HG02970 (cell line): Measurements from ENCODE around the gene ZGRF1.
"Not testable (repeated sequence)": the region's sequence is repeated elsewhere in the genome, so short reads cannot be mapped to it uniquely, and the experiment has no call there.

Source experiments
- ATAC-seq: cut with Tn5 transposase; IDR thresholded peaks from one replicate; pipeline ENCODE4 v1.9.1; 2021; ENCODE audit warnings: mild to moderate bottlenecking, moderate library complexity, moderate number of reproducible peaks; ENCODE audit not compliant: unreplicated experiment, low FRiP score

Gene ZGRF1

DNA sequence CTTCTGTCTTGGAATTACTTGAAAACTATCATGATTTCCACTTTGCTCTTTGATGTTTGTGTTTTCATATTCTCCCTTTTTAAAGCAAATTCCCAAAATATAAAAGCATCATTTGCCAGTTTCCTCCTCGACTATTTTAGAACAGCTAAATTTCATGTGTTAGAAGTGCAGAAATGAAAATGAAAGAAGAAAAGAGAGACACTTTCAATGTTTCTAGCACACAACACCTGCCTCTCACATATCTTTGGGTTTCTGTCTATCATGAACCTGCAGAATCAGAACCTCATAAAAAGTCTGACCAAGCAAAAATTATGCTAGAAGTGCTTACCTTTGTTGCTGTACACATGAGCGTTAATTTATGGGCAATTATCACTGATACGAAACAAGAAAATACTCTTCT, 118.8 kb downstream of the ZGRF1 start:
- ATAC-seq, result no peak

DNA sequence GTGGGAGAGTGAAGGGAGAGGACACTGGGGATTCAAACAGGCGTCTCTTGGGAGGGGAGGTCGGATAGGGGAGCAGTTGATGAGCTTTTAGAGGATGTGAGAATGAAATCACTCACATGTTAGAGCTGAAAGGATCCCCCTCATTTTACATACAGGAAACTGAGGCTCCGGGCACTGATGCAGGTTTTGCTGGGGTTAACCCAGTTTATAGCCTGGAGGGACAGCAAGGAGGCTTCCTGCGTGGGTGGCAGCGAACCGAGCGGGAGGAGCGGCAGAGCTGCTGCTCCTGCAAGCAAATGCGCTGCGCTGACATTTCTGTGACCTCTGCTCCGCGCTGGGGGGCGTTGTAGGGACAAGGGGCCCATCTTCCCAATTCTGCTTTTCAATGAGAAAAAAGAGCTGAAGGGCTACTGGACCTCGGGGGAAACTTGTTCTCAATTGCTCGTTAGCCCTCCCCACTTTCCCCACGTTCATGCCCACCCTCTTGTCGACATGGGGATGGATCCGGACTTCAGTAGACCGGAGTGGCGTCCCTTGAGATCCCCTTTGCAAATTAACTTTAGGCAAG, 119.6 kb downstream of the ZGRF1 start:
- ATAC-seq, result peak; percentile 21

DNA sequence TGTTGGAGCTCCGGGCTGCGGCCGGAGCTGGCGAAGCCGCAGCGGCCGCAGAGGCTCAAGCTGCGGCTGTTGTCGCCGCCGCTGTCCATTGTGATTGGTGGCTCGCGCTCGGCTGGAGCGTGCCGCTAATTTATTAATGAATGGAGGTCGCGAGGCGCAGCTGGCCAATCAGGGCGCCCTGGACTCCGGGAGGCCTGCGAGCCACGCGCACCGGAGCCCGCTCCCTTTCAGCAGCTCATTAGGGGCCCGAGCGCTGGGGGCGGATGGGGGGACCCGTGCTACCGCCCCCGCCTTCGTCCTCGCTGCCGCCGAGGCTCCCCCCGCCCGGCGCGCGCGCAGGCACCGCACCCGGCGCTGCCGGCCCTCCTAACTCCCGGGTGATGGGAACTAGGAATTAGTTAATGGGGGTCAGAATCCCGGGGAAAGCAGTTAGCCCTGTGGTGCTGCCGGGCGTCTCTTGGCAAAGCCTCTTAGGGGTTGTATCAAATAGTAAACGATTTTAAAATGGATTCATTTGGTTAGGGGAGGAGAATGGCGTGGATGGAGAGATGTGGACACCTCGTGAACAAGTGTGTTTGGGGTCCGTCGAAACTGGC, 120.1 kb downstream of the ZGRF1 start:
- peak; percentile 29 for ATAC-seq

DNA sequence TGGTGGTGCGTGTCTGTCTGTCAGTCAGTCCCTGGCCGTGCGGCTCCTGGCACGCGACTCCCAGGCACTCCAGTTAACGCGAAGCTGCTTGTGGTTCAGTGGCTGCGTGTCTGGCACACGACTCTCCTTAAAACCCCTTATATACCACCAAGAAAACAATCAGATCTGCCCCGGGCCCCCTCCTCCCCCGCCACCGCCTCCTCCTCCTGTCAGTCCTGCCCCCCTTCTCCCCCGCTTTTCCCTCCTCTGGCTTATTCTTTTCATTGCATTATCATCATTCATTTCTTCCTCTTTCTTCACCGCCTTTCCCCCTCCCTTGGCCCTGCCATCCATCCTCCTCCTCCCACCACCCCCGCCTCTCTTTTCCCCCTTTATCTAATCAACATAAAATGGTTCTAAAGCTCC, 120.6 kb downstream of the ZGRF1 start, which contains the start of gene NEUROG2:
Gene NEUROG2 (minus strand): TSS at position 115 of the 405 bp plus-strand sequence. CDS start 705 bp downstream, outside the sequence.
- ATAC-seq, result no peak

DNA sequence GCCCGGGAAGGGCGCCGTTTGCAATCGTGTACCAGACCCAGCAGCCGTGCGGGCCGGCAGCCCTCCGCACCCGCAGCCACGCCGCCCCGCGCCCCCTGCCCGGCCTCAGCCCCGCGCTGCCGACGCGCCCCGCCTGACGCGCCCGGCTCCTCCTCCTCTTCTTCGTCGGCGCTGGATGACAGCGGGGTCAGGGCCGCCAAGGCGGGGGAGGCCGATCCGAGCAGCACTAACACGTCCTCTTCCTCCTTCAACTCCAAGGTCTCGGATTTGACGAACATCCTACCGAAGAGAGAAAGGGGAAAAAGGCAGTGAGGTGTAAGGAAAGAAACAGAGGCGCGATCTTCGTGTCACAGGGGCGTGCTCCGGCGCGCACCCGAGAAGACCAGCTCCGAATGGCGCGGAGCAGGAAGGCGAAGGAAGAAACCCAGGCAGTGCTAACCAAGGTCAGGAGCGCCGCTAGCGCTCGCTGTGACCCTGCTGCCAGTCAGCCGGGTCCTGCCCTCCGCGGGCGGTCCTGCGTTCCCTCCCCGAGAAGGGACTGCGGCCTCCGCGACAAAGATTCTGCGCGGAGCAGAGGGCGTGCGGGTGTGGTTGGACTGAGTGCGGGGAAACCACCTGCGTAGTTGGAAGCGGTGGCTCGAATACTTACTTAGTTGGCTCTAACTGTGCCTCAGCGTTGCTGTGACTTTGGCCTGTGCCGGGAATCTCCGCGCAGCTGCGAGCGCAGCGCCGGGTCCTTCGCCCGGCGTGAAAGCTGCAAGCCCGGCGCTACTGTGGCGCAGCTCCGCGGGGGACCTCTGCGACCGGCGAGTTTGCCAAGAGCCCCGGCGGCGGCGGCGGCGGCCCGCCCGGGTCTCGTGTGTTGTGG, 121.3 kb downstream of the ZGRF1 start:
- peak; percentile 30 for ATAC-seq

DNA sequence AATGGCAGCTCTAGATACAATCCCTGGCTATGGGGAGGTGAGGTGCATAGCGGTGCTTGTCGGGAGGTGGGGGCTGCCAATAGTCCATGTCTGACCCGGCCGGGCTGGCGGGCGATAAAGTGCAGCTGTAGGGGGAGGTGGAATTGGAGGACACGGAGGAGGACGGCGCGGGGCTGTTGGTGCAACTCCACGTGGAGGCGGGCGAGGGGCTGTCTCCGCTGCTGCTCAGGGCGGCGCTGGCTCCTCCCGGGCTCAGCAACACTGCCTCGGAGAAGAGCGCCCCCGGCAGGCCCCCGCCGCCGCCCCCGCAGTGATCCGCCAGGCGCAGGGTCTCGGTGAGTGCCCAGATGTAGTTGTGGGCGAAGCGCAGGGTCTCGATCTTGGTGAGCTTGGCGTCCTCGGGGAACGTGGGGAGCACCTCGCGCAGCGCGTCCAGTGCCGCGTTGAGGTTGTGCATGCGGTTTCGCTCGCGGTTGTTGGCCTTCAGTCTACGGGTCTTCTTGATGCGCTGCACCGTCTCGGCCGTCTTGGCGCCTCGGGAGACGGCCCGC, 122.0 kb downstream of the ZGRF1 start:
- peak; percentile 17 for ATAC-seq

DNA sequence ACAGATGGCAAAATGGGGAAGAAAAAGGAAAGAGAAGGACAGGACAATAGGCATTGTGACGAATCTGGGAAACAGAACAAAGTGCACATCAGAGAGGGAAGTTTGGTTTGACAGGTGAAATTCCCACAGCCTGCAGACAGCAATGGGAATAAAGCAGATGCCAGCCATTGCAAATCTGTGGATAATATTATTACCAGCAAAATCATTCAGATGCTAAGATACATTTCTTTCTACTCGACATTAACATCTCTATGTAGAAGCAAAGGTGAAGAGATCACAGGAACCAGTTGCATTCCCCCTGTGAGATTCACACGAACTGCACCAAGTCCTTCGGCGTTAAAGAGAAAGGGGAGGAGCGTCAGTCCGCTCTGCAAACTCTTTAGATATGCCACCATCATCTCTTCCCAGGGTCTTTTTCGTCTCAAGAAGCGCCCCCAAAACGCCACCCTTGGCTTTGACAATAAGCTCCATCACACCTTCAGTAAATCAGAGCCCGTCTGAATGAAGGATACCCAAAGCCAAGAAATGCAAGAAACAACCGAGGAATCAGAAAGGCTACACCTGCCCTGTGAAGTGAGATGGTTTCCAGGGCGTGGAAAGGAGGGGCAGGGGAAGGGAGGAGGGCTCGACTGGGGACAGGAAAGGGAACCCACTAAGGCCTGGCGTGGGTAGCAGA, 122.6 kb downstream of the ZGRF1 start:
- ATAC-seq, result no peak

DNA sequence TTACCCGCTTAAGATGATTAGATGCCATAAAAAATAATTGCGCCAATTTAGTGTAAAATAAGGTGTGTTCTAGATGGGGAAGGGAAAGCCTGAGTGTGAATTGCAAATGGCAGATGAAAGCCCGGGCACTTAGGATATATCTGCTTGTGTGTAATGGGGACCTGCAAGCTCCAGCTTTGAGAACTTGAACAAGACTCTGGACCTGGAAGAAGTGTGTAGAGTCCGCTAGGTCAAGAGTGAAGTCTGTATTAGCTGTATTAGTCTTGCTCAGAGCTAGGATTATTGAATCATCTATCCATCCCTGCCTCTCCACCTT, 124.9 kb downstream of the ZGRF1 start:
- no peak for ATAC-seq

DNA sequence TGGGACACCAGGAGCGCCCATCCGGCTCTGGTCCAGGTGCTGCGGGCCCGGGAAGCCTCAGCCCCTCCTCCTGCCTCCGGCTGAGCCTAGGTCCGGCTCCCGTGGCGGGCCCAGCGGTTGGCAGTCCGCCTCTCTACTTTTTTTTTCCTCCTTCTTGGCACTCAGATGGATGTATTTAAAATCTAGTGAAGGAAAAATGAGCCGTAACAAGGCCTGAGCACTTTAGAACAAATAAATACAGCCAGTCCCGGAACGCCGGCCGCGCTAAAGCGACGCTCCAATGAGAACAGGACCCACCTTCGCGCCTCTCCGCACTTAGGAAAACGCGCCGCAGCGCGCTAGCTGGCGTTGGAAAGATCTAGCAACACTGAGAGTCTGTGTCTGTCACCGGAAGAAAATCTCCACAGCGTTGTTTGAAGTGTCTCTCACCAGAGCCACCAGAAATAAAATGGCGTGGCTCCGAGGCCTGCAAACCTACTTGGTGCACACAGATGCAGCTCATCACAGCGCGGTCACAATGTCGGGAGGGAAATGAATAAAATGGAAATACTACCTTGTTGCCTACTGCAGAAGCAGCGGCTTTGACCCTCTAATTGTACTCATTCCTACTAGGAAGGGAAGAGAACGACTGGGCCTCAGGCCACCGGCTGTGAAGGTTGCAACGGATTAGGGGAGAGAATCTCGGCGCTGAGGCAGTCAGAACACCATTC, 125.5 kb downstream of the ZGRF1 start:
- ATAC-seq, result no peak

DNA sequence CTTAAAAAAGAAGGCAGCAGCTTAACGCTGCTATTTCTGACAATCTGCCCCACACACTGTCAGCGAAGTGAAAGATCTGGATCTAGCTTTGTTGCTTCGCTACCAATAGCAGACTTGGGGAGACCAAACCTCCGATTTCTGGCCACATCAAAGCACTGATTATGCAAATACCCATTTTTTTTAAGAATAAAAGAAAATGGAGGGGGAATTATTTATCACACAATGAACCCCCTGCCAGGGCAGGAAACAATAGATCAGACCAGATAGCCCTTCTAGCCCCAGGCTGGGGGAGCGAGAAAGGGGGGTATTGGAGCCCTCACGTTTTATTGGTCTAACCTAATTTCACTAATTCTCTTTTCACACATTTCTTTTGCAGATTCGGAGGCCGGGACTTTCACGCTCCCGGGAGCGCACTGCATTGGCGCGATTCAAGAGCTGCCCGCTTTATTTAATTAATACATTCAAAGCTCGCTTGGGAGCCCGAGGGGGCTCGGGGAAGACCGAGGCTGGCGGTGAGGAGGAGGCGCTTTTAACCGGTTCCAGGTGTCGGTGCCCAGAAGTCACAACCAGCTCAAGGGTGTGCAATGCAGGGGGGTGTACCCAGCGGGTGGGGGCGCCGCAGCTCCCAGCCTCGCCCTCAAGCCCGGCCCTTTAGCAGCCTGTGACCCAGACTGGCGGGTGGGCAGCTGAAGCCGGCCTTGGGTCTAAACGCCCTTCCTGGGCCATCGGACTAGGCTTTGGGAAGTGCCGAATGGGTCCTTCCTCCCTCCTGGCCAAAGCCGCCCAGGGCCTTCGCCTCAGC, 126.2 kb downstream of the ZGRF1 start:
- ATAC-seq, result no peak

DNA sequence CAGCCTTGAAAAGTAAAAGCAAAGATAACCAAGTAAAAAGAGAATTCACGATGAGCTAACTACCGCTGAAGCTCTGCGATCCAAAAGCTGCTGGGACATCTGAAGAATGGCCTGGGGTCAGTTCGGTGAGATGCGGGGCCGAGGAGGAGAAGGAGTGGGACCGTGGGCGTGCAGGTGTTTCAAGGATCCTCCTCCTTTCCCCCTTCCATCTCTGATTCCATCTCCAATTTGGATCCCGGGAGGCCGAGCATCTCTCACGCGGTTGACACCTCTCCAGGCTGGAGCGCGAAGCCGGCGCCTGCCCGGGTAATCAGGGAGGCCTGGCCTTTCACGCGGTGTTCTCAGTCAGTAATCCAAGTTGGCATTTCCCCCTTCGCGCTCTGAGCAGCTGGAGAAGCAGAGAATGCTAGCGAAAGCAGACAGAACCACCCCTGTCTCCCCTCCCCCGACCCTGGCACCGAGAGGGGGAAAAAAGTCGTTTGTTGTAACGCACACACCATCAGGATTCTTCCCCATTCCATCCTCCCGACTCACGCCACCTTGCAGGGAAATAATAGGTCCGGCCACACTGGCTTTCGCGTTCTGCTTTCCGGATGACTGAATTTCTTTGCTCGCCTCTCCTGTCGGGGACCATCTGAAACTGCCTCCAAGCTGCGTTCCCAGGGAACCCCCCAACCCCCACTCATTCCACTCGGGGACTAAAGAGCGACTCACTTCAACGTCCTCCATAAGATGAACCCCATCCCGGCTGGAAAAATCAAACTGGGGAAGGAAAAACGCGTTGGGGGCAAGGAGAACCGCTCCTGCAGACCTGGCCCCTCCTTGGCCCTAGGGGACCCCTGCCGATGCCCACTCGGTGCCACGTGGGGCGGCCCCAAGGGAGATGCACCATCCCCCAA, 127.2 kb downstream of the ZGRF1 start:
- no peak for ATAC-seq

DNA sequence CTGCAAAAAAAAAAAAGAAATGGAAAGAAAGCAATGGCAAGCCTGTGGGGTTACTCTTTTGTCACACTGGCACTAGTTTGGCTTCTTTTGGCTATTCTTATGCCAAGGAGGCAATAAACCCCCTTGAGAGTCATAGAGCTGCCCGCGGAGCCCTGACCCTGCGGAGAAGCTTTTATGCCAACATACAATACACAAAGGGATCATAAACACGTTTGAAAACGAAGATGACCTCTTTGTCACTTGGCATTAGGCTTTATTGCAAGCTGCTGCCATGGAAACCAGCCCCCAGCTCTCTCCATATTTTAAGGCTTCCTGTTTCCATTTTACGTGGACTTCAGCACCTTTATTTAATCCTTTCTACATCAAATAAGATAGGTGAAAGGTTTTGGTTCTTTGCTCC, 128.4 kb downstream of the ZGRF1 start:
- no peak for ATAC-seq

DNA sequence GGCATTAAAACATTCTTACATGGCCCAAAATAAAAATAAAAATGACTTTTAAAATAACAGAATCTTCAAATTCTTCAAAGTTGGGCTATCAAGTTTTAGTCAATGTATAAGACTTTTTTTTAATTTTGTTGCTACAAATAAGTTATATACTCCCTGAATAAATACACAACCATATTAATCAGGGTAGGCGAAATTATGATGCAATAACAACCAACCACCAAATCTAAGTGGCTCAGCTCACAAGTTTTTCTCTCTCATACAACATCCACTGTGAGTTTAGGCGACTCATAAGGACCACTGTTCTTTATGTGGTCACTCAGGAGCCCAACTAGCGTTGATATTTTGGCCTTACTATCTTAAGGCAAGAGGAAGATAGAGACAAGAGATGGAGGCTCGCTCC, 131.9 kb downstream of the ZGRF1 start:
- no peak for ATAC-seq

DNA sequence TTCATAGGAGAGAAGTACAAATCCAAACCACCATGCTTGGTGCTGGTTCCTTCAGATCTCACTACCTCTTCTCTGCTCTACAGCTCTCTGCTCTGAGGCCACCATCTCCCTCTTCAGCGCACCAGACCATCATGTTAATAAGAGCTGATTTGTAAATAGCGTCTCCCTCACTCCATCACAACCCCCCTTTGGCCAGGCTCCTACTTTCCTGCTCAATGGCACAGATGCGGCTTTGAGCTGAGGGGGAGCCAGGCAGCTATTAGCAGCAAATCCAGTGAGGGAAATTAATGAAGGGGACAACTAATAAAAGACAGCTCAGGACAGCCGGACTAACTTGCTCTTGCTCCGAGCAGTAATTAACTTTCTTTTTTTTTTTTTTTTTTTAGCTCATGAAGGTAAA, 133.8 kb downstream of the ZGRF1 start:
- ATAC-seq, result no peak

DNA sequence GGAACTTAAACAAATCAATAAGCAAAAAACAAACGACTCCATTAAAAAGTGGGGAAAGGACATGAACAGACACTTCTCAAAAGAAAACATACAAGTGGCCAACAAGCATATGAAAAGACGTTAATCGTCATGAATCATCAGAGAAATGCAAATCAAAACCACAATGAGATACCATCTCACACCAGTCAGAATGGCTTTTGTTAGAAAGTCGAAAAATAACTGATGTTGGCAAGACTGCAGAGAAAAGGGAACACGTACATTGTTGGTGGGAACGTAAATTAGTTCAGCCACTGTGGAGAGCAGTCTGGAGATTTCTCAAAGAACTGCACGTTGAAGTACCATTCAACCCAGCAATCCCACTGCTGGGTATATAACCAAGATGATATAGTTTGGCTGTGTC, 144.4 kb downstream of the ZGRF1 start:
- ATAC-seq, result no peak

DNA sequence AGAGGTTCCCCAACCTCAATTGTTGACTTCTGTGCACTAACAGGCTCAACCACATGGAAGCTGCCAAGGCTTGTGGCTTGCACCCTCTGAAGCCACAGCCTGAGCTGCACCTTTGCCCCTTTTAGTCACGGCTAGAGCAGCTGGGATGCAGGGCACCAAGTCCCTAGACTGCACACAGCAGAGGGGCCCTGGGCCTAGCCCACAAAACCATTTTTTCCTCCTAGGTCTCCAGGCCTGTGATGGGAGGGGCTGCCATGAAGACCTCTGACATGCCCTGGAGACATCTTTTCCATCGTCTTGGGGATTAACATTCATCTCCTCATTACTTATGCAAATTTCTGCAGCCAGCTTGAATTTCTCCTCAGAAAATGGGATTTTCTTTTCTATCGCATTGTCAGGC, 145.9 kb downstream of the ZGRF1 start:
- ATAC-seq, result not testable (repeated sequence)
